MM.1S (cell line): Measurements from ENCODE around the gene ZBTB25.

ENCODE experiments used
- DNase-seq: peaks from one replicate; pipeline ENCODE4 v3.0.0-alpha.2; 2015
- H2AFZ ChIP-seq: fragments of 300-600 bp; sonication (generic); 2 replicates; pipeline ENCODE4 v1.6.0; 2016; ENCODE audit warnings: antibody characterized with exemption, low read length
- H3F3A ChIP-seq: fragments of 300-600 bp; sonication (generic); 2 replicates; pipeline ENCODE4 v1.6.1; 2016; ENCODE audit warnings: mild to moderate bottlenecking, antibody characterized with exemption, low read length, moderate library complexity, mixed read lengths; ENCODE audit not compliant: insufficient read depth
- H3K27ac ChIP-seq: fragments of 300-600 bp; sonication (generic); 2 replicates; pipeline ENCODE4 v1.5.1; 2016; ENCODE audit warnings: mild to moderate bottlenecking, low read length
- H3K27me3 ChIP-seq: fragments of 300-600 bp; sonication (generic); replicated peaks from 2 replicates; pipeline ENCODE4 v1.6.0; 2016; ENCODE audit warnings: low read length; ENCODE audit not compliant: insufficient read depth
- H3K36me3 ChIP-seq: fragments of 300-600 bp; sonication (generic); replicated peaks from 2 replicates; pipeline ENCODE4 v1.6.1; 2016; ENCODE audit warnings: mild to moderate bottlenecking, low read length, mixed read lengths; ENCODE audit not compliant: insufficient read depth
- H3K4me1 ChIP-seq: fragments of 300-600 bp; sonication (generic); 2 replicates; pipeline ENCODE4 v1.6.1; 2016; ENCODE audit warnings: low read length, mixed read lengths
- H3K4me2 ChIP-seq: fragments of 300-600 bp; sonication (generic); 2 replicates; pipeline ENCODE4 v1.6.0; 2016; ENCODE audit warnings: low read depth, low read length
- H3K4me3 ChIP-seq: fragments of 300-600 bp; sonication (generic); 2 replicates; pipeline ENCODE4 v1.5.1; 2016; ENCODE audit warnings: low read length, mixed read lengths
- H3K79me2 ChIP-seq: fragments of 300-600 bp; sonication (generic); 2 replicates; pipeline ENCODE4 v1.6.1; 2016; ENCODE audit warnings: mixed run types, low read length, mixed read lengths
- H3K9ac ChIP-seq: fragments of 300-600 bp; sonication (generic); 2 replicates; pipeline ENCODE4 v1.6.1; 2016; ENCODE audit warnings: low read length, mixed read lengths
- H3K9me2 ChIP-seq: fragments of 300-600 bp; sonication (generic); replicated peaks from 2 replicates; pipeline ENCODE4 v1.6.1; 2016; ENCODE audit warnings: mild to moderate bottlenecking, low read length, mixed read lengths; ENCODE audit not compliant: insufficient read depth
- H3K9me3 ChIP-seq: fragments of 300-600 bp; sonication (generic); replicated peaks from 2 replicates; pipeline ENCODE4 v1.6.1; 2016; ENCODE audit warnings: mild to moderate bottlenecking, low read length, mixed read lengths; ENCODE audit not compliant: insufficient read depth
- H4K20me1 ChIP-seq: fragments of 300-600 bp; sonication (generic); 2 replicates; pipeline ENCODE4 v1.6.1; 2016; ENCODE audit warnings: mild to moderate bottlenecking, low read length, moderate library complexity, mixed read lengths; ENCODE audit not compliant: insufficient read depth
- CTCF ChIP-seq: fragments of 300-600 bp; sonication (generic); IDR thresholded peaks from 2 replicates; pipeline ENCODE4 v1.5.1; 2016; ENCODE audit warnings: antibody characterized with exemption, low read length, mixed read lengths
- EZH2 ChIP-seq: fragments of 300-600 bp; sonication (generic); optimal IDR thresholded peaks from 2 replicates; pipeline ENCODE3; 2017; ENCODE audit warnings: low read depth, mild to moderate bottlenecking, antibody characterized with exemption, low read length, mixed read lengths
- EZH2phosphoT487 ChIP-seq: fragments of 300-600 bp; sonication (generic); IDR thresholded peaks from 2 replicates; pipeline ENCODE4 v1.6.1; 2018; ENCODE audit warnings: antibody characterized with exemption, low read length

Gene ZBTB25

GRCh38 chr14:64411001-64411400 lies 92.6 kb downstream of the ZBTB25 start:
- Histone ChIP-seq H3K4me1 (no peaks in the 10 kb centered on the region), H3K79me2 (peaks cover 7% of the 10 kb centered on the region), H3K4me2 (no peak overlapping the region), H4K20me1 (no peaks in the 10 kb centered on the region), H3K4me3 (no peak overlapping the region), H2AFZ (no peak overlapping the region), H3K9me3 (no peaks in the 10 kb centered on the region), H3K27ac (no peak overlapping the region), H3F3A (no peaks in the 10 kb centered on the region), H3K9ac (no peak overlapping the region), H3K36me3 (no peaks in the 10 kb centered on the region), H3K9me2 (no peaks in the 10 kb centered on the region), H3K27me3 (no peaks in the 10 kb centered on the region)
- no peak for DNase-seq
- no peak for TF ChIP-seq CTCF
- TF ChIP-seq EZH2phosphoT487: no peak
- no peak for TF ChIP-seq EZH2

GRCh38 chr14:64410084-64410774 lies 93.4 kb downstream of the ZBTB25 start:
- TF ChIP-seq EZH2 (no peak), EZH2phosphoT487 (no peak), CTCF (no peak)
- H3K9me3 ChIP-seq: no peaks in the 10 kb centered on the region
- H3K9ac ChIP-seq: no peak overlapping the region
- no peak overlapping the region for H3K4me3 ChIP-seq
- no peaks in the 10 kb centered on the region for H4K20me1 ChIP-seq
- H3K9me2 ChIP-seq: no peaks in the 10 kb centered on the region
- H3K27me3 ChIP-seq: no peaks in the 10 kb centered on the region
- no peak overlapping the region for H3K27ac ChIP-seq
- no peak overlapping the region for H3K4me2 ChIP-seq
- no peaks in the 10 kb centered on the region for H3K36me3 ChIP-seq
- H3K4me1 ChIP-seq: no peaks in the 10 kb centered on the region
- no peak for DNase-seq
- H2AFZ ChIP-seq: no peak overlapping the region
- H3F3A ChIP-seq: no peaks in the 10 kb centered on the region
- H3K79me2 ChIP-seq: peaks cover 12% of the 10 kb centered on the region

- H4K20me1 ChIP-seq: no peaks in the 10 kb centered on the region
- no peak overlapping the region for H3K27ac ChIP-seq
- no peaks in the 10 kb centered on the region for H3K9me2 ChIP-seq
- no peak overlapping the region for H2AFZ ChIP-seq
- H3K4me3 ChIP-seq: no peak overlapping the region
- DNase-seq: no peak
- H3K9me3 ChIP-seq: no peaks in the 10 kb centered on the region
- peaks cover 15% of the 10 kb centered on the region for H3K79me2 ChIP-seq
- no peaks in the 10 kb centered on the region for H3K4me1 ChIP-seq
- no peaks in the 10 kb centered on the region for H3K36me3 ChIP-seq
- H3K27me3 ChIP-seq: no peaks in the 10 kb centered on the region
- no peaks in the 10 kb centered on the region for H3F3A ChIP-seq
- TF ChIP-seq CTCF (no peak), EZH2phosphoT487 (no peak), EZH2 (no peak)
- H3K9ac ChIP-seq: no peak overlapping the region
- H3K4me2 ChIP-seq: no peak overlapping the region
These were observed 94.3 kb downstream of the ZBTB25 start for GRCh38 chr14:64409126-64409920.
